ENCODE measurements around the gene SPATA1. TPM values are rescaled to one million over a fixed set of nuclear protein-coding genes. Genes with fewer than 3 reads are reported as not detected.

The SPATA1 gene
- total and polyA plus RNA-seq, 2 of the 4 experiments (the other 2 are of a cell fraction) = under 0.01 to 0.56 TPM

- H2AK5ac ChIP-seq (ENCODE audit: low read depth, low read length) = no peak overlapping the region
- no peak overlapping the region for H3K4me2 ChIP-seq (ENCODE audit: low read depth, low read length)
- no peak overlapping the region for H3K4ac ChIP-seq (ENCODE audit: low read depth, low read length)
- POLR2A ChIA-PET (ENCODE audit: unreplicated experiment) = no interaction called here
- ATAC-seq (ENCODE audit: low read depth) = no peak
- no peak overlapping the region for H3K23ac ChIP-seq (ENCODE audit: low read depth, low read length)
- H4K5ac ChIP-seq (ENCODE audit: low read depth, low read length) = no peak overlapping the region
- H4K20me1 ChIP-seq (ENCODE audit: insufficient read depth, low read length) = peaks cover 15% of the 10 kb centered on the region
- H3K4me1 ChIP-seq (ENCODE audit: control insufficient read depth, insufficient read depth, low read length) = peaks cover 2% of the 10 kb centered on the region; the same call in 1 of the 2 replicates
- TF ChIP-seq MAFK (IDR thresholded peaks at IDR 0.05; ENCODE audit: low read depth, low read length) (no peak), POLR2A (IDR thresholded peaks at IDR 0.05; ENCODE audit: low read depth, low read length) (no peak), BHLHE40 (IDR thresholded peaks at IDR 0.05; ENCODE audit: low read depth, low read length) (no peak), SMC3 (IDR thresholded peaks at IDR 0.05; ENCODE audit: low read depth, low read length) (no peak), CTCF (conservative IDR thresholded peaks at IDR 0.05; ENCODE audit: low read depth, low read length) (no peak), CHD1 (IDR thresholded peaks at IDR 0.05; ENCODE audit: low read depth, low read length) (no peak), NFE2L2 (IDR thresholded peaks at IDR 0.05; ENCODE audit: low read depth, low read length) (no peak), MAZ (IDR thresholded peaks at IDR 0.05; ENCODE audit: borderline replicate concordance, low read depth, low read length) (no peak), MXI1 (IDR thresholded peaks at IDR 0.05; ENCODE audit: borderline replicate concordance, low read depth, low read length) (no peak), RFX5 (IDR thresholded peaks at IDR 0.05; ENCODE audit: low read depth, low read length) (no peak), CEBPB (IDR thresholded peaks at IDR 0.05; ENCODE audit: low read depth, low read length) (no peak), RCOR1 (IDR thresholded peaks at IDR 0.05; ENCODE audit: insufficient replicate concordance, low read length) (no peak), USF2 (IDR thresholded peaks at IDR 0.05; ENCODE audit: low read depth, low read length) (no peak), FOS (IDR thresholded peaks at IDR 0.05; ENCODE audit: low read depth, low read length) (no peak), ELK1 (IDR thresholded peaks at IDR 0.05; ENCODE audit: borderline replicate concordance, low read depth, low read length) (no peak), RAD21 (IDR thresholded peaks at IDR 0.05; ENCODE audit: low read length) (no peak)
- CTCF ChIA-PET = no interaction called here
- in situ Hi-C loops (cut with MboI; ENCODE audit: low sequenced_read_pairs) (no loop called here), dilution Hi-C loops (cut with HindIII; ENCODE audit: low sequenced_read_pairs, unreplicated experiment) (no loop called here), intact Hi-C loops (cut with micrococcal nuclease) (loop anchor here (5.0 kb wide), 1 partner anchor 367 kb away; the partner anchor contains the start of gene PRKACB)
- H3K18ac ChIP-seq (ENCODE audit: low read depth, low read length) = no peak overlapping the region
- H3K9me1 ChIP-seq (ENCODE audit: insufficient read depth, low read length) = no peaks in the 10 kb centered on the region; the same call in 1 of the 2 replicates
- no peak overlapping the region for H3K9ac ChIP-seq (ENCODE audit: low read depth, low read length)
- H2BK120ac ChIP-seq (ENCODE audit: low read depth, low read length) = no peak overlapping the region
- no peak overlapping the region for H4K91ac ChIP-seq (ENCODE audit: insufficient read depth, low read depth, low read length)
- H2AK9ac ChIP-seq (replicated peaks; ENCODE audit: low read depth, low read length, poor library complexity) = no peak overlapping the region
- no peak overlapping the region for H3K14ac ChIP-seq (replicated peaks; ENCODE audit: low read depth, low read length)
- no peaks in the 10 kb centered on the region for H3K27me3 ChIP-seq (ENCODE audit: control insufficient read depth, insufficient read depth, low read length)
- H3K36me3 ChIP-seq (ENCODE audit: control insufficient read depth, insufficient read depth, low read length) = no peaks in the 10 kb centered on the region
- H2AFZ ChIP-seq (replicated peaks; ENCODE audit: low read length, poor library complexity) = no peak overlapping the region
- H4K8ac ChIP-seq (ENCODE audit: low read depth in 2 of 2, low read length in 2 of 2) = no peak overlapping the region
- no peaks in the 10 kb centered on the region for H3K9me3 ChIP-seq (ENCODE audit: control insufficient read depth, insufficient read depth, low read length)
- no peak overlapping the region for H2BK20ac ChIP-seq (ENCODE audit: low read depth, low read length)
- H3K4me3 ChIP-seq (ENCODE audit: insufficient read depth, low read depth, low read length) = no peak overlapping the region
- no peak overlapping the region for H2BK5ac ChIP-seq (ENCODE audit: low read depth, low read length, poor library complexity, severe bottlenecking)
- H2BK15ac ChIP-seq (ENCODE audit: low read depth, low read length) = no peak overlapping the region
- WGBS, 2 experiments (ENCODE audit: extremely low coverage in 2 of 2, insufficient read length in 1 of 2) = no CpG with 5 or more reads among the region's 4 CpGs
- no TSS peak for BruUV-seq (replicated peaks)
- no peak for DNase-seq
- H3K79me1 ChIP-seq (ENCODE audit: low read depth in 1 of 2, low read length in 2 of 2) = peaks cover 5 to 15% of the 10 kb centered on the region in 2 experiments; a peak in 3 of 4 replicates
- H3K27ac ChIP-seq (ENCODE audit: insufficient read depth, low read length) = no peak overlapping the region
- H3K56ac ChIP-seq (ENCODE audit: extremely low read depth, insufficient read depth, low read length) = no peak overlapping the region
Measured at GRCh38 chr1:84509029-84509428, 2.8 kb downstream of the SPATA1 start.
